H1 (cell line): ENCODE measurements around the gene CTBP2. TPM values are rescaled to one million over a fixed set of nuclear protein-coding genes. Genes with fewer than 3 reads are reported as not detected.

Experiments
- CTCF ChIA-PET: fragments of 300-600 bp; sonication (Branson Sonifier 250); formaldehyde crosslinking; loops from one replicate; lab custom pipeline; 2021; ENCODE audit not compliant: partially characterized antibody; lab: Charles Lee
- POLR2A ChIA-PET: fragments of 300-600 bp; sonication (Branson Sonifier 250); formaldehyde crosslinking; loops from one replicate; lab custom pipeline; 2021; ENCODE audit warnings: inconsistent platforms; ENCODE audit not compliant: partially characterized antibody; lab: Charles Lee
- DNase-seq, 2 experiments: peaks; one replicate each; pipeline versions ENCODE4 v3.0.0 to v3.0.0-alpha.2; 2010 to 2022; ENCODE audit warnings: low spot score in 2 of 2, low read depth in 1 of 2, mixed read lengths in 1 of 2
- FAIRE-seq: peaks from 2 replicates; lab custom pipeline; 2011; peaks lifted over from hg19 to GRCh38; lab: Jason Lieb, UNC
- H2AFZ ChIP-seq: 2 replicates; pipeline ENCODE4 v1.8.1; 2012; ENCODE audit warnings: low read length, inconsistent platforms
- H2AK5ac ChIP-seq: 2 replicates; pipeline ENCODE4 v1.6.1; 2013; ENCODE audit warnings: low read depth, low read length
- H2BK120ac ChIP-seq: replicated peaks from 2 replicates; pipeline ENCODE3; 2013; ENCODE audit warnings: low read depth, low read length, inconsistent platforms
- H2BK12ac ChIP-seq: 2 replicates; pipeline ENCODE4 v1.6.1; 2013; ENCODE audit warnings: low read depth, low read length
- H2BK15ac ChIP-seq: 2 replicates; pipeline ENCODE4 v1.6.1; 2013; ENCODE audit warnings: low read length
- H2BK20ac ChIP-seq: 2 replicates; pipeline ENCODE4 v1.6.1; 2013; ENCODE audit warnings: low read length
- H2BK5ac ChIP-seq: 2 replicates; pipeline ENCODE4 v1.6.1; 2013; ENCODE audit warnings: low read depth, low read length
- H3K14ac ChIP-seq: 2 replicates; pipeline ENCODE4 v1.6.1; 2013; ENCODE audit warnings: inconsistent platforms; ENCODE audit not compliant: insufficient read length
- H3K18ac ChIP-seq: 2 replicates; pipeline ENCODE4 v1.6.1; 2013; ENCODE audit warnings: low read length; ENCODE audit errors: extremely low read depth
- H3K23ac ChIP-seq: 2 replicates; pipeline ENCODE4 v1.6.1; 2013; ENCODE audit warnings: inconsistent platforms; ENCODE audit not compliant: insufficient read length
- H3K23me2 ChIP-seq: 2 replicates; pipeline ENCODE4 v1.6.1; 2013; ENCODE audit warnings: low read depth, low read length
- H3K27ac ChIP-seq: 2 replicates; pipeline ENCODE4 v1.6.1; 2011; ENCODE audit warnings: low read depth, low read length, inconsistent platforms
- H3K27me3 ChIP-seq, 4 experiments: replicated peaks in 1 of 4; 1 replicate in 1 of 4; 2 replicates in 3 of 4; pipeline versions ENCODE4 v1.6.1 to v1.8.1; 2011 to 2013; ENCODE audit warnings: low read length in 3 of 4, mild to moderate bottlenecking in 3 of 4, inconsistent platforms in 2 of 4, mixed read lengths in 2 of 4, moderate library complexity in 1 of 4; ENCODE audit not compliant: control insufficient read depth in 3 of 4, insufficient read depth in 3 of 4; ENCODE audit errors: extremely low read depth in 1 of 4
- H3K36me3 ChIP-seq, 4 experiments: 2 replicates each; pipeline versions ENCODE4 v1.6.1 to v1.8.1; 2011 to 2013; ENCODE audit warnings: mild to moderate bottlenecking in 4 of 4, low read length in 3 of 4, moderate library complexity in 2 of 4, control low read depth in 1 of 4, inconsistent platforms in 1 of 4; ENCODE audit not compliant: insufficient read depth in 4 of 4, control insufficient read depth in 2 of 4
- H3K4ac ChIP-seq: replicated peaks from 2 replicates; pipeline ENCODE3; 2013; ENCODE audit warnings: low read length, low read depth, mixed read lengths, inconsistent platforms; ENCODE audit not compliant: insufficient read length
- H3K4me1 ChIP-seq, 4 experiments: replicated peaks in 1 of 4; 1 replicate in 1 of 4; 2 replicates in 3 of 4; pipeline versions ENCODE4 v1.6.1 to v1.8.1; 2011 to 2013; ENCODE audit warnings: low read length in 3 of 4, inconsistent platforms in 2 of 4, mixed read lengths in 1 of 4; ENCODE audit not compliant: insufficient read depth in 4 of 4, control insufficient read depth in 3 of 4
- H3K4me2 ChIP-seq, 2 experiments: 2 replicates each; pipeline versions ENCODE4 v1.6.1 to v1.8.1; 2011 to 2013; ENCODE audit warnings: low read depth in 2 of 2, low read length in 2 of 2, control low read depth in 1 of 2, inconsistent platforms in 1 of 2, mild to moderate bottlenecking in 1 of 2; ENCODE audit not compliant: insufficient read depth in 1 of 2
- H3K4me3 ChIP-seq, 4 experiments: fragments of 200-600, 300-600 bp in 1 of 4; sonication (generic), shearing (Covaris generic), sonication (Bioruptor Twin) in 1 of 4; 2 replicates each; pipeline versions ENCODE4 v1.5.1 to v1.8.1; 2011 to 2016; ENCODE audit warnings: low read length in 4 of 4, low read depth in 3 of 4, control low read depth in 2 of 4, inconsistent platforms in 2 of 4, mild to moderate bottlenecking in 2 of 4, mixed read lengths in 1 of 4, moderate library complexity in 1 of 4; ENCODE audit not compliant: insufficient read depth in 2 of 4; ENCODE audit errors: extremely low read depth in 1 of 4
- H3K56ac ChIP-seq: replicated peaks from 2 replicates; pipeline ENCODE3; 2013; ENCODE audit warnings: low read depth, mild to moderate bottlenecking, mixed read lengths, low read length, inconsistent platforms; ENCODE audit not compliant: insufficient read length
- H3K79me1 ChIP-seq: 2 replicates; pipeline ENCODE4 v1.6.1; 2013; ENCODE audit warnings: low read depth, low read length, control low read depth
- H3K79me2 ChIP-seq, 2 experiments: 2 replicates each; pipeline versions ENCODE4 v1.6.1 to v1.8.1; 2012 to 2013; ENCODE audit warnings: low read length in 2 of 2, mild to moderate bottlenecking in 2 of 2, inconsistent platforms in 1 of 2; ENCODE audit not compliant: insufficient read depth in 2 of 2, control insufficient read depth in 1 of 2
- H3K9ac ChIP-seq, 4 experiments: replicated peaks in 1 of 4; 1 replicate in 1 of 4; 2 replicates in 3 of 4; pipeline versions ENCODE4 v1.6.1 to v1.8.1; 2011 to 2013; ENCODE audit warnings: low read depth in 3 of 4, low read length in 3 of 4, control low read depth in 2 of 4, mild to moderate bottlenecking in 2 of 4, moderate library complexity in 2 of 4, inconsistent platforms in 1 of 4; ENCODE audit errors: extremely low read depth in 1 of 4
- H3K9me3 ChIP-seq, 2 experiments: 2 replicates each; pipeline versions ENCODE4 v1.6.1 to v1.8.1; 2012 to 2013; ENCODE audit warnings: mild to moderate bottlenecking in 2 of 2, moderate library complexity in 2 of 2, control low read depth in 1 of 2, inconsistent platforms in 1 of 2, low read depth in 1 of 2, low read length in 1 of 2, mixed read lengths in 1 of 2; ENCODE audit not compliant: insufficient read depth in 2 of 2
- H4K20me1 ChIP-seq, 2 experiments: replicated peaks in 1 of 2; 2 replicates each; pipeline versions ENCODE3 to v1.8.1; 2011 to 2013; ENCODE audit warnings: inconsistent platforms in 2 of 2, low read length in 2 of 2, mild to moderate bottlenecking in 1 of 2; ENCODE audit not compliant: insufficient read depth in 2 of 2, control insufficient read depth in 1 of 2
- H4K5ac ChIP-seq: 2 replicates; pipeline ENCODE4 v1.6.1; 2013; ENCODE audit warnings: low read length, low read depth, mixed read lengths, inconsistent platforms; ENCODE audit not compliant: insufficient read length
- H4K8ac ChIP-seq: 2 replicates; pipeline ENCODE4 v1.8.0; 2013; ENCODE audit warnings: mild to moderate bottlenecking, moderate library complexity, low read length, inconsistent platforms; ENCODE audit not compliant: insufficient read depth; ENCODE audit errors: extremely low read depth
- H4K91ac ChIP-seq: replicated peaks from 2 replicates; pipeline ENCODE3; 2013; ENCODE audit warnings: low read length, mixed read lengths, inconsistent platforms; ENCODE audit not compliant: insufficient read length
- BACH1 ChIP-seq: IDR thresholded peaks from 2 replicates; pipeline ENCODE4 v1.6.1; 2012; ENCODE audit warnings: low read length, improper control_type of control experiment
- SAP30 ChIP-seq: fragments of 300-600 bp; sonication (generic); IDR thresholded peaks from 2 replicates; pipeline ENCODE4 v1.7.1; 2012; ENCODE audit warnings: low read length, moderate library complexity, mild to moderate bottlenecking, inconsistent platforms; ENCODE audit not compliant: insufficient read depth, insufficient replicate concordance
- TAF7 ChIP-seq: optimal IDR thresholded peaks from 2 replicates; pipeline ENCODE3; 2011; ENCODE audit warnings: low read depth, mild to moderate bottlenecking, inconsistent platforms, low read length, moderate library complexity, borderline replicate concordance
- WGBS, 2 experiments: shearing (Covaris generic) in 1 of 2; methylation state at CpG; one replicate each; pipeline versions ENCODE4 v1.1.6 to v1.1.7; 2013 to 2015; ENCODE audit warnings: low lambda C conversion rate in 2 of 2, mixed read lengths in 2 of 2, inconsistent platforms in 1 of 2, low coverage in 1 of 2, missing lambda C conversion rate in 1 of 2; ENCODE audit not compliant: insufficient replicate concordance in 2 of 2, insufficient coverage in 1 of 2, insufficient read length in 1 of 2; ENCODE audit errors: extremely low coverage in 1 of 2, missing lambda C conversion rate in 1 of 2; 5-methylcytosine and 5-hydroxymethylcytosine counted together
- polyA plus RNA-seq, 7 experiments: library from polyadenylated mRNA; depleted of rRNA in 3 of 7; stranded (reverse) in 5 of 7; unstranded in 2 of 7; fragments of >200 nt in 5 of 7; fragments of 200-250 nt in 2 of 7; gene quantifications; 1 replicate in 5 of 7; 2 replicates in 1 of 7; 4 replicates in 1 of 7; pipeline versions ENCODE4 v1.2.1 to v1.2.3, GENCODE V29; 2011 to 2013; ENCODE audit warnings: missing spikeins in 2 of 7, mixed read lengths in 2 of 7
- total RNA-seq: library from RNA; stranded (reverse); fragmentation: NEBNext Ultra II Directional; extraction: Animal tissue kit (Norgen Biotek cat#: 25700); gene quantifications from 2 replicates; pipeline ENCODE4 v1.2.1, GENCODE V29; 2021
- TF ChIP-seq, protein P1 (sequence below): IDR thresholded peaks from 2 replicates; pipeline ENCODE4 v1.6.1; 2012; ENCODE audit warnings: inconsistent platforms

CTBP2 gene
- total and polyA plus RNA-seq, 2 of the 8 experiments (the other 6 are each of a cell fraction or from before 2014, with no cell fraction given) = 208 to 221 TPM

DNA sequence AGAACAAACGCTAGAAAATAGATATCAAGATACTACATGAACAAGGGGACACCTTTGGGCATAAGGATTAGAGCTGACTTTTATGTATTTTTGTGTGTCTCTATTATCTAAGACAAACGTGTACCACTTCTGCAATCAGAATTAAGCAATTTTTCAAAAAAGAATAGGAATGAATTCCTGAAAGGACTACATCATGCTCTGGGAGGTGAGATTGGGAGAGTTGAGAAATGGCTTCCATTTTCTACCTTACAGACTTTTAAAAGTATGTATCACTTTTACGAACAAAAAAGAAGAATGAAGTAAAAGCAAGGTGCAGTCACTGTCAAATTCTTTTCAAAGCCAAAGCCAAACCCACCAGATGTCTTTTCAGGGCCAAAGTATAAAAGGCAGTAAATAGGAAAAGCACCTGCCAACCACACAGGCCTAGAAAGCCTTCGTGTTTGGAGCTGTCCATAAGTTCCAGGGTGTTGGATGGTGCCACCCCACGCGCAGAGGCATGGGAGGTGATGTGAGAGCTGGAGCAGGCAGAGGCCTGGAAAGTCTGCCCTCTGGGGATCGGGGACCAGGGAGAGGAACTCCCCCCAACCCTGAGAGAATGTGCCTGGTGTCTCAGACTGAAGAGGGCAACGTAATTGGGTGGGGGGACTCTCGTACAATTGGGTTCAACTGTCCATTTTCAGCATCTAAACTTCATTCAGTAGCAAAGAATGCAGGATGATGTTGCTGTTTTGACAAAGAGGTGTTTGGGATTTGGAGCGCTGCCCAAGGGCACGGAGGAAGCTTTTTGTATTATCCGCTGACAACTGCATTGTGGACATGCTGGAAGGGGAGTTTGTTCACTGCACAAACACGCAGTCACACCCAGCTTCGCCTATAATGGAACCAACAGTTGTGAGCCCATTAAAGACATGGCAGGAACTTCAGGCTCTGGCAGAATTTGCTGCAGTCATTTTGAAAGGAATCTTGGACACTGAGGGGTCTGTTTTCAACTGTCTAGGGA, 17.6 kb upstream of the CTBP2 start:
- H4K8ac ChIP-seq = peak overlapping the region; percentile 11; the same call in 1 of the 2 replicates
- H3K23me2 ChIP-seq = no peaks in the 10 kb centered on the region
- H3K36me3 ChIP-seq = no peaks in the 10 kb centered on the region
- WGBS, 2 experiments = 91% methylated on average over 14 of the region's 14 CpGs; no CpG with 5 or more reads in 1 of the 2 experiments
- H3K27me3 ChIP-seq = no peaks in the 10 kb centered on the region
- no peaks in the 10 kb centered on the region for H4K20me1 ChIP-seq
- H3K14ac ChIP-seq = no peak overlapping the region
- H2BK20ac ChIP-seq = no peak overlapping the region
- TF ChIP-seq TAF7 = no peak
- TF ChIP-seq, protein P1, sequence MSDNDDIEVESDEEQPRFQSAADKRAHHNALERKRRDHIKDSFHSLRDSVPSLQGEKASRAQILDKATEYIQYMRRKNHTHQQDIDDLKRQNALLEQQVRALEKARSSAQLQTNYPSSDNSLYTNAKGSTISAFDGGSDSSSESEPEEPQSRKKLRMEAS = no peak
- TF ChIP-seq SAP30 = no peak
- TF ChIP-seq BACH1 = no peak
- H2BK15ac ChIP-seq = no peak overlapping the region
- H2AFZ ChIP-seq = no peak overlapping the region
- FAIRE-seq (no peak), DNase-seq (no peak)
- no peak overlapping the region for H3K23ac ChIP-seq
- no peak overlapping the region for H3K4me3 ChIP-seq
- ChIA-PET POLR2A (no interaction called here), CTCF (interaction anchor here (0.6 to 1.0 kb wide), 3 partner anchors 18 to 185 kb away, joined by 3 read pairs; no protein-coding TSS in a partner anchor)
- no peak overlapping the region for H3K18ac ChIP-seq
- H3K9ac ChIP-seq = no peak overlapping the region
- no peak overlapping the region for H3K56ac ChIP-seq
- H3K79me2 ChIP-seq = no peaks in the 10 kb centered on the region
- H3K27ac ChIP-seq = no peak overlapping the region
- no peak overlapping the region for H3K4me2 ChIP-seq
- no peak overlapping the region for H3K4ac ChIP-seq
- H3K4me1 ChIP-seq = no peaks in the 10 kb centered on the region
- H2AK5ac ChIP-seq = no peak overlapping the region
- no peak overlapping the region for H2BK12ac ChIP-seq
- H3K9me3 ChIP-seq = no peaks in the 10 kb centered on the region
- no peak overlapping the region for H4K5ac ChIP-seq
- no peak overlapping the region for H2BK5ac ChIP-seq
- no peak overlapping the region for H4K91ac ChIP-seq
- no peaks in the 10 kb centered on the region for H3K79me1 ChIP-seq
- no peak overlapping the region for H2BK120ac ChIP-seq
